LNCaP clone FGC (cell line): ENCODE data around the gene SLC11A1.
A peak's percentile ranks its signal among the peaks of the same experiment; 100 is the strongest.

ENCODE experiments used
- DNase-seq: peaks from one replicate; pipeline ENCODE4 v3.0.0-alpha.2; 2011; ENCODE audit warnings: low read depth
- H3K4me3 ChIP-seq: 2 replicates; pipeline ENCODE4 v1.5.1; 2011; ENCODE audit warnings: mild to moderate bottlenecking, low read depth, low read length, control low read depth
- CTCF ChIP-seq: IDR thresholded peaks from 2 replicates; pipeline ENCODE4 v1.5.1; 2012; ENCODE audit warnings: mild to moderate bottlenecking; ENCODE audit not compliant: control insufficient read depth, insufficient read depth; ENCODE audit errors: extremely low read depth

SLC11A1 gene

GRCh38 chr2:218392891-218393462, 10.9 kb downstream of the SLC11A1 start:
- H3K4me3 ChIP-seq = no peak overlapping the region
- TF ChIP-seq CTCF = no peak
- DNase-seq = no peak

- DNase-seq = no peak
- no peak for TF ChIP-seq CTCF
- no peak overlapping the region for H3K4me3 ChIP-seq
Observed at GRCh38 chr2:218393750-218394290, 11.7 kb downstream of the SLC11A1 start.

- no peak for DNase-seq
- no peak overlapping the region for H3K4me3 ChIP-seq
- no peak for TF ChIP-seq CTCF
Observed at GRCh38 chr2:218394298-218395089, 12.4 kb downstream of the SLC11A1 start.

GRCh38 chr2:218395090-218395444, 13.0 kb downstream of the SLC11A1 start:
- no peak overlapping the region; the same call in 1 of the 2 replicates for H3K4me3 ChIP-seq
- DNase-seq = no peak
- no peak for TF ChIP-seq CTCF

GRCh38 chr2:218395456-218395825, 13.4 kb downstream of the SLC11A1 start:
- TF ChIP-seq CTCF = no peak
- peak overlapping the region; percentile 68 for H3K4me3 ChIP-seq
- no peak for DNase-seq

GRCh38 chr2:218395826-218396687, 14.0 kb downstream of the SLC11A1 start:
- DNase-seq = peak; percentile 86
- peak overlapping the region; percentile 68 for H3K4me3 ChIP-seq
- peak; percentile 84 for TF ChIP-seq CTCF
